NCI-H748 (cell line): ENCODE measurements around the gene ZMYND19.
A peak's percentile ranks its signal among the peaks of the same experiment; 100 is the strongest.
"Not testable (repeated sequence)": the region's sequence is repeated elsewhere in the genome, so short reads cannot be mapped to it uniquely, and the experiment has no call there.

ENCODE experiments used
- DNase-seq: peaks from one replicate; lab custom pipeline; 2025; ENCODE audit not compliant: unreplicated experiment; lab: John Stamatoyannopoulos, UW

ZMYND19 gene

GRCh38 chr9:137534256-137535119 lies 55.8 kb downstream of the ZMYND19 start:
- DNase-seq, result peak; percentile 78

GRCh38 chr9:137532891-137533468 lies 57.3 kb downstream of the ZMYND19 start:
- not testable (repeated sequence) for DNase-seq
